ENCODE data around the gene GMCL1. TPM values are rescaled to one million over a fixed set of nuclear protein-coding genes. Genes with fewer than 3 reads are reported as not detected.

The GMCL1 gene
- total RNA-seq, 1 experiment from 2014 or later = 63.8 TPM

DNA sequence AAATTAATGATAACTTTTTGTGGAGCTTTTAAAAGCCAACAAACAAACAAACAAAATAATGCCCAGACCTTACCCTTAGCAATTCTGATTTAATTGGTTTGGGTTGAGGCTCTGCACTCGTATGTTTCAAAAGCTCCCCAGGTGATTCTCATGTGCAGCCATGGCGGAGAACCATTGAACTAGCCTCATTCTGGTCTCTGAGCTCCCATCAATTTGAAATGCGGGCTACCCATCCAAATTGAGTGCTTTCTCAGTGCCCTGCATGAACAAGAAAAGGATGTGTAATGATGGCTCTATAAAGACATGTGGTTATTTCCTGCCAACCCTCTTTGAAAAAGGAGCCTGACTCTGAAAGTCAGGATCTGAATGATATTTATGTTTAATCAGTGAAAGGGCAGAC is 93.7 kb downstream of the GMCL1 start:
- CTCF ChIA-PET = no interaction called here
- peaks cover 13% of the 10 kb centered on the region for H3K36me3 Mint-ChIP-seq (ENCODE audit: insufficient read depth, unreplicated experiment)
- DNase-seq = no peak
- H3K9me3 Mint-ChIP-seq (ENCODE audit: low read depth, unreplicated experiment) = no peaks in the 10 kb centered on the region
- H3K4me1 Mint-ChIP-seq (ENCODE audit: low read depth, unreplicated experiment) = peaks cover 2% of the 10 kb centered on the region
- no peaks in the 10 kb centered on the region for H3K27me3 Mint-ChIP-seq (ENCODE audit: unreplicated experiment)
- H3K27ac Mint-ChIP-seq (ENCODE audit: unreplicated experiment) = no peak overlapping the region
- TF ChIP-seq, protein P1, sequence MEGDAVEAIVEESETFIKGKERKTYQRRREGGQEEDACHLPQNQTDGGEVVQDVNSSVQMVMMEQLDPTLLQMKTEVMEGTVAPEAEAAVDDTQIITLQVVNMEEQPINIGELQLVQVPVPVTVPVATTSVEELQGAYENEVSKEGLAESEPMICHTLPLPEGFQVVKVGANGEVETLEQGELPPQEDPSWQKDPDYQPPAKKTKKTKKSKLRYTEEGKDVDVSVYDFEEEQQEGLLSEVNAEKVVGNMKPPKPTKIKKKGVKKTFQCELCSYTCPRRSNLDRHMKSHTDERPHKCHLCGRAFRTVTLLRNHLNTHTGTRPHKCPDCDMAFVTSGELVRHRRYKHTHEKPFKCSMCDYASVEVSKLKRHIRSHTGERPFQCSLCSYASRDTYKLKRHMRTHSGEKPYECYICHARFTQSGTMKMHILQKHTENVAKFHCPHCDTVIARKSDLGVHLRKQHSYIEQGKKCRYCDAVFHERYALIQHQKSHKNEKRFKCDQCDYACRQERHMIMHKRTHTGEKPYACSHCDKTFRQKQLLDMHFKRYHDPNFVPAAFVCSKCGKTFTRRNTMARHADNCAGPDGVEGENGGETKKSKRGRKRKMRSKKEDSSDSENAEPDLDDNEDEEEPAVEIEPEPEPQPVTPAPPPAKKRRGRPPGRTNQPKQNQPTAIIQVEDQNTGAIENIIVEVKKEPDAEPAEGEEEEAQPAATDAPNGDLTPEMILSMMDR (IDR thresholded peaks at IDR 0.05; ENCODE audit: unreplicated experiment) = no peak
- intact Hi-C loops (cut with micrococcal nuclease; ENCODE audit: unreplicated experiment) = no loop called here
- BruUV-seq (replicated peaks) = no TSS peak
- no peak overlapping the region for H3K4me3 Mint-ChIP-seq (ENCODE audit: low read depth, unreplicated experiment)

DNA sequence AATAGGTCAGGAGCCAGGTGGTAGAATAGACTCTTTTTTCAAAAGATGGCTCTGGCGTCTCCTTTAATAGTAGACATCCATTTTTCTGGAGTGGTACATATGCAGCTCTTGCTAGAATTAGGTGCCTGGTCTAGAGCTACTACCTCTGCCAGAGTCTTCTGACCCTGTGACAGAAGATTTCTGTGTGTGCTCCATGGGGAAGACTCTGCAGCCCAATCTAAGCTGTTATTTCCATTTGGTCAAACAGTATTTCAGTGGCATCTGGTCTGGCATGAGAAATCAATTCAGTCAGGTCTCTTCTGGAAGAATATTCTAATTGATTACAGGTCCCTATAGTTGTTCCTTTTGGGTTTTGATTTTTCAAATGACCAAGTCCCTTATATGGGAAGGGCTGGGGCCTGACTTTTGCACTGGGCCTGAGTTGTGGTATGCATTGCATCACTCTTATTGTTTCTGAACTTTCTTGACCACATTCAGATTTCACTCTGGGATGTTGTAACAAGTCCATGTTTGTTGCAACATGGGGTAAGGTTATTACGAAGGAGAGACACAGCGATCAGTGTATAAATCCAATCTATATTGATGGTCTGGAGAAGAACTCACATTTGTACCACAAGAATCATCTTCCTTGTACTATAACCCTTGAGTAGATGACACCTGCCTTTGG is 97.5 kb downstream of the GMCL1 start:
- H3K4me3 Mint-ChIP-seq (ENCODE audit: low read depth, unreplicated experiment) = no peak overlapping the region
- no peaks in the 10 kb centered on the region for H3K9me3 Mint-ChIP-seq (ENCODE audit: low read depth, unreplicated experiment)
- H3K27ac Mint-ChIP-seq (ENCODE audit: unreplicated experiment) = no peak overlapping the region
- peaks cover 13% of the 10 kb centered on the region for H3K4me1 Mint-ChIP-seq (ENCODE audit: low read depth, unreplicated experiment)
- DNase-seq = no peak
- intact Hi-C loops (cut with micrococcal nuclease; ENCODE audit: unreplicated experiment) = no loop called here
- CTCF ChIA-PET = no interaction called here
- H3K27me3 Mint-ChIP-seq (ENCODE audit: unreplicated experiment) = no peaks in the 10 kb centered on the region
- TF ChIP-seq, protein P1 (IDR thresholded peaks at IDR 0.05; ENCODE audit: unreplicated experiment) = no peak
- BruUV-seq (replicated peaks) = no TSS peak
- no peaks in the 10 kb centered on the region for H3K36me3 Mint-ChIP-seq (ENCODE audit: insufficient read depth, unreplicated experiment)

Other genes with a start within 250 kb of the GMCL1 start
- 46.7 and 60.1 TPM in 2 replicates for gene AAK1, start 185.9 kb upstream of the GMCL1 start, total RNA-seq (2022)
- gene ANXA4, start 87.5 kb upstream of the GMCL1 start, total RNA-seq (2022) = 1,439 and 1,638 TPM in 2 replicates
- 36.3 and 39.8 TPM in 2 replicates for gene SNRNP27, start 64.3 kb downstream of the GMCL1 start, total RNA-seq (2022)
- gene MXD1, start 85.4 kb downstream of the GMCL1 start, total RNA-seq (2022) = 13.3 and 17.4 TPM in 2 replicates
- 0.17 and 0.27 TPM in 2 replicates for gene ASPRV1, start 132.0 kb downstream of the GMCL1 start, total RNA-seq (2022)

All from Calu3 (cell line).